Measurements from ENCODE around the gene WWP2.
"Not testable (repeated sequence)": the region's sequence is repeated elsewhere in the genome, so short reads cannot be mapped to it uniquely, and the experiment has no call there.

WWP2 gene

GRCh38 chr16:69951017-69951671 lies 189.0 kb downstream of the WWP2 start, which contains the start of gene CLEC18A:
CLEC18A (plus strand) TSS chr16:69951334; CDS start chr16:69951367, 33 bp downstream.
- DNase-seq: not testable (repeated sequence)

DNA sequence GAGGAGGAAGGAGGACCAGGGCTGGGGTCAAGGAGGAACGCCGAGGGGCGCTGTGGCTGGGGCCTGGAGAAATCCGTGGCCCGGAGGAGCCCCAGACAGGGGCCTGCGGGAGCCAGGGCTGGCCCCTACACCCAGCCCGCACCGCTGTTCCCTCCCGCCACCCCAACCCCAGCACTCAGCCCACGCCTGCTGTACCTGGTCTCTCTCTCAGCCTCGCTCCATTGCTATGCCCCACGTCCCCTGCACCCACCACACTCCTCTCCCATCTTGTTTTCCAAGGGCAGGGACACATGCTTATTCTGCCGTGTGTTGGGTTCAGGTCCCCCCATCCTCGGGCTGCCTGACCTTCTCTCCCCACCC lies 189.5 kb downstream of the WWP2 start:
- not testable (repeated sequence) for DNase-seq

DNA sequence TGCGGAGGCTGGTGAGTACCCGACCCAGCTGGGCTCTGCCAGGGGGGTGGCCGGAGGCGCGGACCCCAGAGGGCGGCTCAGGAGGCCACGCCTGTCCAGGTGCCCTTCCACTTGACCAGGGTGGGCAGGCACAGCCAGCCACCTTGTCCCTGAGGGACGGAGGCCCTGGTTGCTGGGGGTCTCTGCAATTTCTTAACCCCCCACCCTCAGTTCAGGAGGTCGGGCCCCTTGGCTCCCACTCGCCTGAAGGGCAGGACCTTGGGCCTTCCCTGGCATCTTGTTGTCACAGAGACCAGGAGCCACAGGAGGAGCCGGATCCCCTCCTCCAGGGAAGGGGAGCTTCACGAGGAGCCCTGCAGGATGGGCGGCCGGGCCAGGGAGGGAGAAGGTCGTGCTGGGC lies 190.0 kb downstream of the WWP2 start:
- DNase-seq: not testable (repeated sequence)

GRCh38 chr16:69952572-69953355 lies 190.6 kb downstream of the WWP2 start:
- DNase-seq: not testable (repeated sequence)

- DNase-seq: not testable (repeated sequence)
Observed at GRCh38 chr16:69954241-69954640, 192.1 kb downstream of the WWP2 start.

GRCh38 chr16:69963312-69963711 lies 201.2 kb downstream of the WWP2 start:
- not testable (repeated sequence) for DNase-seq

GRCh38 chr16:69964960-69965660 lies 203.0 kb downstream of the WWP2 start:
- peak in 1 of 2 donors; percentile 21 for DNase-seq

DNA sequence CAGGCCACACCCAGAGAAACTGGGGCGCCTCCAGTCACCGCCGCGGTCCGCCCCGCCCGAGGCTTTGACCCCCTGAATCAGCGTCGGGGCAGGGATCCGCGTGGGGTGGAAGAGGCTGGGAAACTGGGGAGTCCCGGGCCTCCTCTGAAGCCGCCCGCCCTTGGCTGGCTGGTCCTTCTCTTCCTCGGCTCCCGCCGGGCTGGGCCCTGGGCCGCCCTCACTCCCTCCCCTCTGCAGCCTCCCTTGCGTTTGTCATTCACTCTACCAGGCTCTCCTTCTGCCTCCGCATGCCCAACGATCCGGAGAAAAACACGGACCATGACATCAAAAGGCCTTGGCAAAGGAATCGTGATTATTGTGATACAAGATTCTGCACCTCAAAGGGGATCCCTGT lies 203.5 kb downstream of the WWP2 start:
- not testable (repeated sequence) for DNase-seq

DNA sequence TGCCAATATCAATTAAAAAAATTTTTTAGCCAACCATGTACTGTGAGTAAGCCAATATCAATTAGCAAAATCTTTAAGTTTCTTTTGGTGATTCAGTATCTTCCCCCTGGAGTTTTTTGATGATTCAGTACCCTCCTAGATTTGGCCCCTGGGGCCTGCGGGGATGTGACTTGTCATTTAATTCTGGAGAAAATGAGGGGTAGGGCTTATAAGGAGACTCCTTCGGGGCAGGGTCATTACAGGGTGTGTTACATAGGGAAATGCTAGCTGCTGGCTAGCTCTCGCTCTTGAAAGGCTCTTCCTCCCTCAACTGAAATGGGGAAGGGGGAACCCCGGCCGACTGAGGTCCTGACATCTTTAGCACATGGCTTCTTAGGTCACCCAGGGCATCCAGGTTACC lies 205.6 kb downstream of the WWP2 start:
- DNase-seq: not testable (repeated sequence)

DNA sequence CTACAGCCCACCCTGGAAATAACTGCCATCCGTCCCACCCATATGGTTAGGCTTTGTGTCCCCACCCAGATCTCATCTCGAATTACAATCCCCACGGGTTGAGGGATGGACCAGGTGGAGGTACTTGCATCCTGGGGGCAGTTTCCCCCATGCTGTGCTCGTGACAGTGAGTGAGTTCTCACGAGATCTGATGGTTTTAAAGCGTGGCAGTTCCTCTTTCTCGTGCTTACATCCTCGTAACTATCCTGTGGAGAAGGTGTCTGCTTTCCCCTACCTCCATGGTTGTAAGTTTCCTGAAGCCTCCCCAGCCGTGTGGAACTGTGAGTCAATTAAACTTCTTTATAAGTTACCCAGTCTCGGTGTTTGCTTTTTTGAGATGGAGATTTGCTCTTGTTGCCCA lies 206.0 kb downstream of the WWP2 start:
- DNase-seq: not testable (repeated sequence)

DNA sequence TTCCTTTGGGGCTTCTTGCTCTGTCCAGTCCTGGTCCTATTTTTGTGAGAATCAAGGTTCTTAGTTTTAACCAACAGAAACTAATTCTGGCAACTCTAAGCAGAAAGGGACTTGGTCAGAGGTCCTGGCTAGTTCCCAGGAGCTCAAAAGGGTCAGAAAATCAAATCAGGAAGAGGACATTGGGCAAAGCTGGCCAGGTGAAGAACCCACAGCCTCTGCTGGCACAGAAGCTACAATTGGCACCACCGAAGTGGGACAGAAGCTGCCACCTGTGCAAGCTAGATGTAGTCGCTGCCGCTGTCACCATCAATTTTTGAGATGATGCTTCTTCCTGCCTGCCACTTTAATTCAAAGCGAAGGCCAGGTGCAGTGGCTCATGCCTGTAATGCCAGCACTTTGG lies 207.5 kb downstream of the WWP2 start:
- DNase-seq: not testable (repeated sequence)

DNA sequence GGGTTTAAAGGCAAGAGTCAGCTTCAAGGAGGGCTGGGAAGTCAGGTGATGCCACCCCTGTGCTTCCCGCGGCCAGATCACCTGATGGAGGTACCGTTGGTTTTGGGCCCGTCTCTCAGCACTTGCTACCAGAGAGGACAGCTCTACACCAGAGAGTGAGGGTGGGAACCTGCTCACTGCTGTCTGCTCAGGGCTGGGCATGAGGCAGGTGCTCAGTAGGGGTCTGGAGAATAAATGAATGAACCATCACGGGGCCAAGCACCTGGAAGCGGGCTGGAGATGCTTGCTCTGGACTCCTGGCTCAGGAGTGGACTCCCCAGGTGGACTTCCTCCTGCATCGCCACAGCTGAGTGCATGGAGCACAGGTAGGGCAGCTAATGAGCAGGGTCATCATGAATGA lies 210.0 kb downstream of the WWP2 start:
- DNase-seq: not testable (repeated sequence)

- DNase-seq: not testable (repeated sequence)
Observed at GRCh38 chr16:69972935-69973334, 210.8 kb downstream of the WWP2 start.

DNA sequence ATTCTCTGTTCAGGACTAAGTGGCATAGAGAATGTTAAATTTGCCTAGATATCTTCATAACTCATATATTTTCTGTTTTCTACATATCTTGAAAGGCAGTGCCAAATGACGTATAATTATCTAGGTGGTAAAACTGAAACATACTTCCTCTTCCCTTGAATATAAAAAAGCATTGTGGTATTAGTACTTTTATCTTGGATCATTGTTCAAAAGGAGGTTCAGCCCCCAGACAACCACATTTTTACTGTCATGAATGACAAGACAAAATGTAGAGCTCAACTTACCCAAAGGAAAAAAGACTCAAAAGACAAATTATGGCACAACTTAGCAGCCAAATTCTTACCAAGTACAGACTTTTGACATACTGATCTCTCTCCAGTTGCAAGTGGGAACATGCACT lies 223.1 kb downstream of the WWP2 start:
- not testable (repeated sequence) for DNase-seq
